Prostate gland (tissue), 2 donors: ENCODE measurements around the gene PRKAR1B.

Experiments
- CTCF ChIP-seq, 4 experiments: fragments of 200-600 bp in 2 of 4; fragments of 450-650 bp in 2 of 4; sonication (generic) in 2 of 4; IDR thresholded peaks; 1 replicate in 3 of 4; 2 replicates in 1 of 4; pipeline ENCODE4 v1.5.1; 2016 to 2019; ENCODE audit warnings: antibody characterized with exemption in 4 of 4, mild to moderate bottlenecking in 2 of 4, moderate library complexity in 2 of 4
- POLR2A ChIP-seq: fragments of 450-650 bp; IDR thresholded peaks from one replicate; pipeline ENCODE4 v1.6.1; 2016; ENCODE audit warnings: antibody characterized with exemption, mild to moderate bottlenecking
- POLR2AphosphoS5 ChIP-seq: sonication (generic); formaldehyde crosslinking; IDR thresholded peaks from one replicate; pipeline ENCODE4 v1.6.1; 2017; ENCODE audit warnings: antibody characterized with exemption

DNA sequence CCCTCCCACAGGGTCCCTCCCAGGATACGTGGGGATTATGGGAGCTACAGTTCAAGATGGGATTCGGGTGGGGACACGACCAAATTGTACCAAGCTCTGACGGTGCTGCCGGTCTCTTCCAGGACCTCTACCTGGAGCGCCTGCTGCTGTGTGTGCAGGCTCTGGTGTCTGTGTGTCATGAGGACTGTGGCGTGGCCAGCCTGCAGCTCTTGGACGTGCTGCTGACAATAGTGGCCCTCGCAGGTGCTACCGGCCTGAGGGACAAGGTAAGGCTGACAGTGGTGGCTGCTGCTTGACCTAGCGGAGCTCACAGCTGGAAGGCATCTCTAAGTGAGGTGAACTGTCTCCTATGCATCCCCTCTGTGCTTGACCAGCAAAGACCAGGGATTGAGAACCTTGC lies 34.5 kb upstream of the PRKAR1B start:
- TF ChIP-seq POLR2A = no peak
- TF ChIP-seq CTCF (IDR thresholded peaks at IDR 0.05) = no peak
- TF ChIP-seq POLR2AphosphoS5 = no peak
